ENCODE results near the gene TBCEL.

DNA sequence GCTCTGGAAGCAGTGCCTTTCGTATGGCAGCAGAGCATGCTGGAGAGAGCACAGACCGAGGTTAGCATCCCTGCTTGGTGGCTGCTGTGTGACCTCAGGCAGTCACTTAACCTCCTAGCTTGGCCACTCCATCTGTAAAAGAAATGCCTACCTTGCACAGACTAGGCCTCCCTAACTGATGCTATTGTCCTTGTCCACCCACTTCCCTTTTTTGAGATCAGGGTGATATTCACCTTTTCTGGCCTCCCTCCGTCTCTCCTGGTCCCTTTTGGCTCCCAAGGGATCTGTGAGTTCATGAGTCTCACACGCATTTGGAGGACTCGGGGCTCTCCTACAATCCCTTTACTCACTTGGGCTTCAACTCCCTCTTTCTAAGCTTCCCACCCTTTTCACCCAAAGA lies 114.4 kb downstream of the TBCEL start:
- TF ChIP-seq CTCF (IDR thresholded peaks at IDR 0.05) (no peak), POLR2A (IDR thresholded peaks at IDR 0.05) (no peak)
